HG03457 (cell line): ENCODE data around the gene ZNF670.
A peak's percentile ranks its signal among the peaks of the same experiment; 100 is the strongest.
"Not testable (repeated sequence)": the region's sequence is repeated elsewhere in the genome, so short reads cannot be mapped to it uniquely, and the experiment has no call there.

Experiments
- ATAC-seq: cut with Tn5 transposase; IDR thresholded peaks from one replicate; pipeline ENCODE4 v1.9.1; 2021; ENCODE audit warnings: moderate number of reproducible peaks; ENCODE audit not compliant: unreplicated experiment

Gene ZNF670

GRCh38 chr1:247078258-247079140, at the start of gene ZNF670:
Gene ZNF670 (minus strand): TSS chr1:247078811. CDS start chr1:247078596, 215 bp downstream.
- peak; percentile 99 for ATAC-seq

- not testable (repeated sequence) for ATAC-seq
These were observed 49.1 kb upstream of the ZNF670 start for GRCh38 chr1:247127519-247128282.

GRCh38 chr1:247126601-247127000, 48.0 kb upstream of the ZNF670 start:
- peak; percentile 52 for ATAC-seq

- ATAC-seq: peak; percentile 99
These were observed 47.6 kb upstream of the ZNF670 start for GRCh38 chr1:247126166-247126565.

- no peak for ATAC-seq
These were observed 42.8 kb upstream of the ZNF670 start for GRCh38 chr1:247121382-247121781.

- not testable (repeated sequence) for ATAC-seq
These were observed 41.7 kb upstream of the ZNF670 start for GRCh38 chr1:247120408-247120668.

- no peak for ATAC-seq
These were observed 41.2 kb upstream of the ZNF670 start for GRCh38 chr1:247119600-247120407.

GRCh38 chr1:247118946-247119446, 40.4 kb upstream of the ZNF670 start:
- no peak for ATAC-seq

- no peak for ATAC-seq
These were observed 36.9 kb upstream of the ZNF670 start for GRCh38 chr1:247115545-247115944.

- no peak for ATAC-seq
These were observed 36.5 kb upstream of the ZNF670 start for GRCh38 chr1:247115141-247115510.

- no peak for ATAC-seq
These were observed 35.9 kb upstream of the ZNF670 start for GRCh38 chr1:247114351-247115140.

GRCh38 chr1:247113733-247114271, 35.2 kb upstream of the ZNF670 start:
- ATAC-seq: no peak

GRCh38 chr1:247113094-247113497, 34.5 kb upstream of the ZNF670 start:
- no peak for ATAC-seq

- no peak for ATAC-seq
These were observed 33.8 kb upstream of the ZNF670 start for GRCh38 chr1:247112479-247112781.

- no peak for ATAC-seq
These were observed 33.3 kb upstream of the ZNF670 start for GRCh38 chr1:247111700-247112478.

- ATAC-seq: no peak
These were observed 32.7 kb upstream of the ZNF670 start for GRCh38 chr1:247111259-247111699.

- ATAC-seq: no peak
These were observed 32.1 kb upstream of the ZNF670 start for GRCh38 chr1:247110627-247111258.

- no peak for ATAC-seq
These were observed 29.1 kb upstream of the ZNF670 start for GRCh38 chr1:247107694-247108093.

GRCh38 chr1:247105966-247106365, 27.4 kb upstream of the ZNF670 start:
- no peak for ATAC-seq
